Activated CD4-positive, CD25-positive, alpha-beta regulatory T cell (primary cell): Measurements from ENCODE around the gene CBFA2T2.
"Not testable (repeated sequence)": the region's sequence is repeated elsewhere in the genome, so short reads cannot be mapped to it uniquely, and the experiment has no call there.

Experiments
- DNase-seq, 4 experiments: peaks; one replicate each; lab custom pipeline; 2025; lab: John Stamatoyannopoulos, UW

CBFA2T2 gene

GRCh38 chr20:33506576-33506975 is 16.7 kb downstream of the CBFA2T2 start:
- DNase-seq, result no peak

GRCh38 chr20:33507461-33507860 is 17.6 kb downstream of the CBFA2T2 start:
- no peak for DNase-seq

- not testable (repeated sequence) for DNase-seq
Observed at GRCh38 chr20:33508015-33508414, 18.1 kb downstream of the CBFA2T2 start.

GRCh38 chr20:33509057-33509456 is 19.2 kb downstream of the CBFA2T2 start:
- DNase-seq, result not testable (repeated sequence)

- DNase-seq, result not testable (repeated sequence)
Observed at GRCh38 chr20:33511876-33512275, 22.0 kb downstream of the CBFA2T2 start.

GRCh38 chr20:33515569-33516216 is 25.8 kb downstream of the CBFA2T2 start:
- no peak for DNase-seq

- DNase-seq, result no peak
Observed at GRCh38 chr20:33516882-33517281, 27.0 kb downstream of the CBFA2T2 start.

GRCh38 chr20:33518071-33518470 is 28.2 kb downstream of the CBFA2T2 start:
- no peak for DNase-seq

- no peak for DNase-seq
Observed at GRCh38 chr20:33521461-33521860, 31.6 kb downstream of the CBFA2T2 start.

GRCh38 chr20:33522256-33522820 is 32.4 kb downstream of the CBFA2T2 start:
- DNase-seq, result no peak

- DNase-seq, result no peak
Observed at GRCh38 chr20:33524261-33524660, 34.4 kb downstream of the CBFA2T2 start.

- DNase-seq, result no peak
Observed at GRCh38 chr20:33526769-33527168, 36.9 kb downstream of the CBFA2T2 start.

GRCh38 chr20:33531047-33531877 is 41.4 kb downstream of the CBFA2T2 start:
- DNase-seq, result no peak

- no peak for DNase-seq
Observed at GRCh38 chr20:33531885-33532284, 42.0 kb downstream of the CBFA2T2 start.

GRCh38 chr20:33532753-33533459 is 43.0 kb downstream of the CBFA2T2 start:
- DNase-seq, result no peak

- not testable (repeated sequence) for DNase-seq
Observed at GRCh38 chr20:33535717-33536116, 45.8 kb downstream of the CBFA2T2 start.

- no peak for DNase-seq
Observed at GRCh38 chr20:33537608-33538007, 47.7 kb downstream of the CBFA2T2 start.

- DNase-seq, result no peak
Observed at GRCh38 chr20:33539129-33539528, 49.2 kb downstream of the CBFA2T2 start.

GRCh38 chr20:33540427-33540826 is 50.5 kb downstream of the CBFA2T2 start:
- no peak for DNase-seq

- no peak for DNase-seq
Observed at GRCh38 chr20:33541074-33541473, 51.2 kb downstream of the CBFA2T2 start.

GRCh38 chr20:33541797-33542196 is 51.9 kb downstream of the CBFA2T2 start:
- DNase-seq, result no peak

- DNase-seq, result no peak
Observed at GRCh38 chr20:33545763-33546162, 55.9 kb downstream of the CBFA2T2 start.
